Loucy (cell line): ENCODE data around the gene H6PD.

Experiments used
- EZH2phosphoT487 ChIP-seq: fragments of 200-600 bp; IDR thresholded peaks from 2 replicates; pipeline ENCODE4 v1.6.1; 2018; ENCODE audit warnings: antibody characterized with exemption, mild to moderate bottlenecking, moderate library complexity, borderline replicate concordance
- TF ChIP-seq, protein P1 (sequence below): fragments of 200-600 bp; sonication (generic); conservative IDR thresholded peaks from 2 replicates; pipeline ENCODE4 v1.5.1; 2014; ENCODE audit warnings: mild to moderate bottlenecking, antibody characterized with exemption, low read length

DNA sequence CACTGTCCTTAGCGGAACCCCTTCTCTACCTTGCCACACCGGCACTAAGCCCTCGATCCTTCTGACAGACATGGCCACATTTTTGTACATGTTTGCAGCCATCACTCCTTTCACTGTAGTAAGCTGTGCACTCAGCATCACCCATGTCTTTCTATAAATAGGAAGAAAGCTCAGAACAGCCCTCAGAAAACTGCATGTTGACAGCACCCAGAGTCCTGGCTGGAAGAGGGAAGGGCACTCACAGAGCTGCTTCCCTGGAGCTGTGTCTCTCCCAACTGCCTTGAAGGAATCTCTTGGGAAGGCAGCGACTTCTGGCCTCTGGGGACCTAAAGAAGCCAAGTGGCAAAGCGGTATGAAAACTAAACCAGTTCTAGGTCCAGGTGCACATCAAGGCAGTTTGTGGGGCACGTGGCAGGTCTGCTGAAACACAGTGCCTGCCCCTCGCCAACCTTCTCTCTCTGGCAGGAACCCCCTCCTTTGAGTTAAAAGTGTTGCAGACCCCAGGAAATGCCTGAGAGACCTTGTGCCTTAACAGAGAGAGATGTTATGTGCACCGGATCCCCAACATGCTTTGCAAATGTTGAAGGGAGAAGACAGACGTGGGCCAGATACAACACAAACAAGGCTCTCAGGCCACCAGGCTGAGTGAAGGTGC lies 41.9 kb upstream of the H6PD start:
- TF ChIP-seq, protein P1, sequence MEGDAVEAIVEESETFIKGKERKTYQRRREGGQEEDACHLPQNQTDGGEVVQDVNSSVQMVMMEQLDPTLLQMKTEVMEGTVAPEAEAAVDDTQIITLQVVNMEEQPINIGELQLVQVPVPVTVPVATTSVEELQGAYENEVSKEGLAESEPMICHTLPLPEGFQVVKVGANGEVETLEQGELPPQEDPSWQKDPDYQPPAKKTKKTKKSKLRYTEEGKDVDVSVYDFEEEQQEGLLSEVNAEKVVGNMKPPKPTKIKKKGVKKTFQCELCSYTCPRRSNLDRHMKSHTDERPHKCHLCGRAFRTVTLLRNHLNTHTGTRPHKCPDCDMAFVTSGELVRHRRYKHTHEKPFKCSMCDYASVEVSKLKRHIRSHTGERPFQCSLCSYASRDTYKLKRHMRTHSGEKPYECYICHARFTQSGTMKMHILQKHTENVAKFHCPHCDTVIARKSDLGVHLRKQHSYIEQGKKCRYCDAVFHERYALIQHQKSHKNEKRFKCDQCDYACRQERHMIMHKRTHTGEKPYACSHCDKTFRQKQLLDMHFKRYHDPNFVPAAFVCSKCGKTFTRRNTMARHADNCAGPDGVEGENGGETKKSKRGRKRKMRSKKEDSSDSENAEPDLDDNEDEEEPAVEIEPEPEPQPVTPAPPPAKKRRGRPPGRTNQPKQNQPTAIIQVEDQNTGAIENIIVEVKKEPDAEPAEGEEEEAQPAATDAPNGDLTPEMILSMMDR: no peak
- TF ChIP-seq EZH2phosphoT487: no peak
